ENCODE measurements around the gene POU3F3. TPM values are rescaled to one million over a fixed set of nuclear protein-coding genes. Genes with fewer than 3 reads are reported as not detected.

Gene POU3F3
- polyA plus RNA-seq, 6 donors from 2014 or later, result not detected

DNA sequence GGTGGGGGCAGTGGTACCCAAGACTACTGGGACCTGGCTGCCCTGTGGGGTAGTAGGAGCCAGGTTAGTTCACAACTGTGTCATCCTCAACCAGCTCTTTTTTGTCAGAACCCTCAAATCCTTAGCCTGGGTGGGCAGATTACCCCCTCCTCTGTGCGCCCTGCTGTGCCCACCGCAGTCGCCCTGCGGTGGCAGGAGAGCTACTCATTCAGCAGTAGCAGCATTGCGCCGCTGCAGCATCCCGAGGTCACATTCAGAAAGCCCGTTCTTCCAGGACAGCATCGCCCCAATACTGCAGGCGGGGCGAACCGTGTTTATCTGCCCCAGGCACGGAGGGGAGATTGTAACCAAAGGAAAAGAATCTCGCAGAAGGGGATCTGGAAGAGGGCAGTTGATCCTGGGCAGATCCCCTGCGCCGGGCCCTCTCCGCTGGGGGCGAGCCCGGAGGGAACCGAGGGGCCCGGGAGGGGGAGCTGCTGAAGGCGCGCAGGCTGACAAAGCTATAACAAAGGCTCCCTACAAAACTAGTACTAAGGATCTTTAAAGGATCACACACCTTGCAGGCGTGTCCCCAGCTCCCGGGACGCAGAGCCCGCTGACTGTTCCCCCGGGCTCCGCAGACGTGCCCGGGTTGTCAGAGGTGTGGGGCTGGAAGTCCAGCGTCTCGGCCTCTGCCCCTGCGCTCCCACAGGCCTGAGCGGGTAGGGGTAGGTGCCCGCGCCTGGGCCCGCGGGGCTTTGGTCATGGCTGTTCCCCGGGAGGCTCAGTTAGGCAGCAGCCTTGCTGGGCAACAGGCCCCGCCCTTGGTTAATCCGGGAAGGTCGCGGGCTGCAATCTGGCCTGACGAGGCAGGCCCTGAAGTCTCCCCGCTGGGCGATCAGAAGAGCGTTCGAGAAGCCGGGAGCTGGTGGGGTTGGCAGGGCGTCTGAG lies 13.2 kb downstream of the POU3F3 start:
- peaks cover 0 to 10% (median 0%) of the 10 kb centered on the region in 7 donors for H3K9me3 Mint-ChIP-seq
- H3K27ac Mint-ChIP-seq, result no peak overlapping the region
- H3K4me3 Mint-ChIP-seq, result peak overlapping the region in 2 of 8 donors; percentile 3 to 16
- H3K36me3 Mint-ChIP-seq, result peaks cover 0 to 1% of the 10 kb centered on the region in 2 donors
- peaks cover 7 to 26% (median 25%) of the 10 kb centered on the region in 3 donors for H3K4me1 Mint-ChIP-seq
- no peak for DNase-seq
- peaks cover 69 to 92% (median 71%) of the 10 kb centered on the region in 3 donors for H3K27me3 Mint-ChIP-seq
- ATAC-seq (ENCODE audit: low read depth in 2 of 2), result no peak

DNA sequence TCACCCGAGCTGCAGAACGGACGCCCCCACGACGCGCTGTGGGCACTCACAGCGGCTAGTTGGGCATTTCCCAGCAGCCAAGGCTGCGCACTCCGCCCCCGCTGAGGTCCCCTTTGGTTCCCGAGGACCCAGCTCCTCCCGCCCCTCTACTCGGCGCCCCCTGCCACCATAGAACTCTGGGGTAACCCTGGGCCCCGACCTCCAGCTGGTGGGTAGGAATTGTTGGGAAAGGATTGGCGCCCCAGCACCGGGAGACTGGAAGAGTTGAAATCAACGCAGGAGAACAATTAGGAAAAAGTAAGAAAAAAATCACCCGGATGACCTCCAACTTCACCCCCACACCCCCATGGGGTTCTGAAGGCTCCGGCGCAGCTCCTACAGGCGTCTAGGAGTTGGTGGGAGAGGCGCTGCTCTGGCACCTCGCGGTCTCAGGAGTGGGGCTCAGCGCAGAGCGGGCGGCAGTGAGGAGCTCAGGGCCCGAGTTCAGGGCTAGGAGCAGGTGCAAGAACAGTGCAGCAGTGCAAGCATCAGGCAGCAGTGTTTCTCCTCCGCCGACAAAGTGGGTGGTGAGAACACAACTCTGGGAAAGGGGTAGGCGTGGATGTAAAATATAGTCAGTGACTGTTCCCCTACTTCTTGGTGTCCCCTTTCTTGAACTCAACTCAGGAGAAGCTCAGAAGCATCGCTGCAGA lies 14.0 kb downstream of the POU3F3 start:
- peaks cover 0 to 9% (median 0%) of the 10 kb centered on the region in 7 donors for H3K9me3 Mint-ChIP-seq
- ATAC-seq (ENCODE audit: low read depth in 2 of 2) (no peak), DNase-seq (no peak)
- no peaks in the 10 kb centered on the region for H3K36me3 Mint-ChIP-seq
- peak overlapping the region in 3 of 8 donors; percentile 2 to 16 (median 3) for H3K4me3 Mint-ChIP-seq
- H3K27ac Mint-ChIP-seq, result peak overlapping the region in 1 of 6 donors; percentile 52
- peaks cover 69 to 89% (median 75%) of the 10 kb centered on the region in 3 donors for H3K27me3 Mint-ChIP-seq
- H3K4me1 Mint-ChIP-seq, result peaks cover 10 to 32% (median 31%) of the 10 kb centered on the region in 3 donors

GRCh38 chr2:104868505-104868866 lies 14.6 kb downstream of the POU3F3 start:
- H3K4me3 Mint-ChIP-seq, result no peak overlapping the region
- H3K9me3 Mint-ChIP-seq, result peaks cover 0 to 6% (median 0%) of the 10 kb centered on the region in 7 donors
- no peak overlapping the region for H3K27ac Mint-ChIP-seq
- H3K36me3 Mint-ChIP-seq, result no peaks in the 10 kb centered on the region
- no peak for ATAC-seq (ENCODE audit: low read depth in 2 of 2)
- no peak for DNase-seq
- peaks cover 12 to 33% (median 29%) of the 10 kb centered on the region in 3 donors for H3K4me1 Mint-ChIP-seq
- H3K27me3 Mint-ChIP-seq, result peaks cover 64 to 84% (median 73%) of the 10 kb centered on the region in 3 donors

- Mint-ChIP-seq H3K4me3 (peak overlapping the region in 2 of 8 donors; percentile 2 to 77), H3K36me3 (no peaks in the 10 kb centered on the region), H3K27me3 (peaks cover 62 to 67% (median 64%) of the 10 kb centered on the region in 3 donors), H3K27ac (peak overlapping the region in 1 of 6 donors; percentile 10), H3K4me1 (peaks cover 14 to 28% (median 27%) of the 10 kb centered on the region in 3 donors), H3K9me3 (peaks cover 0 to 4% (median 0%) of the 10 kb centered on the region in 7 donors)
- ATAC-seq (ENCODE audit: low read depth in 2 of 2) (no peak), DNase-seq (no peak)
These were observed 16.4 kb downstream of the POU3F3 start for GRCh38 chr2:104870100-104870975.

- Mint-ChIP-seq H3K4me3 (peak overlapping the region; percentile 28 to 91 (median 78)), H3K9me3 (no peaks in the 10 kb centered on the region), H3K4me1 (peaks cover 14 to 28% (median 22%) of the 10 kb centered on the region in 3 donors)
These were observed 17.7 kb downstream of the POU3F3 start for GRCh38 chr2:104871649-104871971.

GRCh38 chr2:104871972-104872865 lies 18.3 kb downstream of the POU3F3 start:
- peak overlapping the region; percentile 74 to 91 (median 83) for H3K4me3 Mint-ChIP-seq
- no peaks in the 10 kb centered on the region for H3K9me3 Mint-ChIP-seq
- peak overlapping the region in 1 of 6 donors; percentile 74 for H3K27ac Mint-ChIP-seq
- DNase-seq, result no peak
- H3K27me3 Mint-ChIP-seq, result peaks cover 45 to 48% (median 46%) of the 10 kb centered on the region in 3 donors
- no peak for ATAC-seq (ENCODE audit: low read depth in 2 of 2)
- no peaks in the 10 kb centered on the region for H3K36me3 Mint-ChIP-seq
- H3K4me1 Mint-ChIP-seq, result peaks cover 14 to 28% (median 22%) of the 10 kb centered on the region in 3 donors

More at GRCh38 chr2:104871649-104871971, 17.7 kb downstream of the POU3F3 start:
- DNase-seq (no peak), ATAC-seq (ENCODE audit: low read depth in 2 of 2) (no peak)
- Mint-ChIP-seq H3K27ac (no peak overlapping the region), H3K36me3 (no peaks in the 10 kb centered on the region), H3K27me3 (peaks cover 50 to 54% (median 52%) of the 10 kb centered on the region in 3 donors)

DNA sequence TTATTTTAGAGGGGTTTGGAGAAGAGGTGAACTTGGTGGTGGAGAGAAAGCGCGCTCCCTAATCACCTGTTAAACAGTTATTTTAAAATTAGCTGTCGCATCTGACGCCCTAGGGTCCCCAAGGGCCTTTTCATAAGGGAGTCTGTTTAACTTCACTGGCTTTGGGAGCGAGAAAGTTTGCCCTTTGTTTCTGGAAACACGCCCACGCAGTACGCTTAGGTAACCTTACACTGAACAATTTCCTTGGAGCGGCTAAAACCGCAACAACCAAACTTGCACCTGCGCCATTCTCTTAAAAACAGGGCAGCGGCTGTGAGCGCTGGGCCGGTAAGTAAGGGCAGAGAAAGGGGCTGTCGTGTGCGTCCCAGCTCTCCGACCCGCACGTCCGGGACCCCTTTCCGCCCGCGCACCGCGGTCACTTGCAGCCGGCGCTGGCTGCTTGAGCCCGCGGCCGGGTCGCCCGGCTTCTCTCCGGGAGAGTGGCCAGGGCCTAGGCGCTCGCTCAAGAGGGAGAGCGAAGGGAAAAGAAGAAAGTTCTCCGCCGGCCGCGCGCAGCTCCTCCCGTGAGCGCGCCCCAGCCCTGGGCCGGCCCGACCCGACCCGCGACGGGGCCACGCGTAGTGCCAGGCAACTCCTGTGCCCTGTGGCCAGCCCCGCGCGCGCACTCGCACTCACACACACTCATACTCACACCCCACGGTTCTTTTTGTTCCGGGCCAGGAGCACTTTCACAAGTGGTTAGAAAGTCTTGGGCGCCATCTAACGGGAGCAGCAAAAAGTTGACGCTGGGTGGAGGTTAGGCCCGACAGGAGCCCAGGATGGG lies 19.2 kb downstream of the POU3F3 start:
- peak; percentile 85 to 87 for ATAC-seq (ENCODE audit: low read depth in 2 of 2)
- peak overlapping the region; percentile 74 to 91 (median 82) for H3K4me3 Mint-ChIP-seq
- no peaks in the 10 kb centered on the region for H3K9me3 Mint-ChIP-seq
- peak; percentile 63 for DNase-seq
- H3K27ac Mint-ChIP-seq, result peak overlapping the region in 1 of 6 donors; percentile 74
- H3K36me3 Mint-ChIP-seq, result no peaks in the 10 kb centered on the region
- peaks cover 39 to 46% (median 40%) of the 10 kb centered on the region in 3 donors for H3K27me3 Mint-ChIP-seq
- peaks cover 14 to 21% (median 20%) of the 10 kb centered on the region in 3 donors for H3K4me1 Mint-ChIP-seq

GRCh38 chr2:104873689-104874054 lies 19.8 kb downstream of the POU3F3 start:
- peak overlapping the region; percentile 29 to 91 (median 80) for H3K4me3 Mint-ChIP-seq
- H3K9me3 Mint-ChIP-seq, result no peaks in the 10 kb centered on the region
- no peak overlapping the region for H3K27ac Mint-ChIP-seq
- H3K36me3 Mint-ChIP-seq, result no peaks in the 10 kb centered on the region
- H3K27me3 Mint-ChIP-seq, result peaks cover 35 to 43% (median 36%) of the 10 kb centered on the region in 3 donors
- DNase-seq (no peak), ATAC-seq (ENCODE audit: low read depth in 2 of 2) (no peak)
- peaks cover 14 to 21% (median 18%) of the 10 kb centered on the region in 3 donors for H3K4me1 Mint-ChIP-seq

DNA sequence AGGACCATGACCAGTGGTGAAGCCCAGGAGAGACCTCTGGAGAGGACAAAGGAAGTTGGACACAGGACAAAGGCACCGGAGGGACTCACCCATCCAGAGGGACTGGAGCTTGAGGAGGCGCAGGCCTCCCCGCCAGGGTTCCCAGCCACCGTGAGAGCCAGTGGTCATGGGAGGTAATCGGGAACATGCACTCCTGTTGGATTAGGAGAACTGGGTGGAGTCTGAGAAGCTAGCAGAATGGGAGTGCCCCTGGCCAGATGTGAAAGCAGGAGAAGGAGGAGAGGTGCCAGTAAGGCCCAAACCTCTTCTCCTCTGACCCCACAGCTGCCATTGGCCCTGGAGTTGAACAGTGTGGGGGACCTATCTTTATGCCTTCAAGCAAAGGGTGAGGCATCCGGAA lies 20.3 kb downstream of the POU3F3 start:
- no peaks in the 10 kb centered on the region for H3K36me3 Mint-ChIP-seq
- H3K9me3 Mint-ChIP-seq, result no peaks in the 10 kb centered on the region
- peaks cover 14 to 21% (median 18%) of the 10 kb centered on the region in 3 donors for H3K4me1 Mint-ChIP-seq
- peak overlapping the region in 5 of 8 donors; percentile 6 to 77 (median 25) for H3K4me3 Mint-ChIP-seq
- no peak overlapping the region for H3K27ac Mint-ChIP-seq
- DNase-seq (no peak), ATAC-seq (ENCODE audit: low read depth in 2 of 2) (no peak)
- peaks cover 35 to 42% (median 42%) of the 10 kb centered on the region in 3 donors for H3K27me3 Mint-ChIP-seq

GRCh38 chr2:104875262-104875661 lies 21.3 kb downstream of the POU3F3 start:
- DNase-seq (no peak), ATAC-seq (ENCODE audit: low read depth in 2 of 2) (no peak)
- peaks cover 14 to 21% (median 18%) of the 10 kb centered on the region in 3 donors for H3K4me1 Mint-ChIP-seq
- H3K9me3 Mint-ChIP-seq, result no peaks in the 10 kb centered on the region
- H3K36me3 Mint-ChIP-seq, result no peaks in the 10 kb centered on the region
- H3K4me3 Mint-ChIP-seq, result peak overlapping the region in 1 of 8 donors; percentile 77
- no peak overlapping the region for H3K27ac Mint-ChIP-seq
- H3K27me3 Mint-ChIP-seq, result peaks cover 27 to 46% (median 44%) of the 10 kb centered on the region in 3 donors
